Measurements from ENCODE around the gene ATP1A1. TPM values are rescaled to one million over a fixed set of nuclear protein-coding genes. Genes with fewer than 3 reads are reported as not detected.
A peak's percentile ranks its signal among the peaks of the same experiment; 100 is the strongest.

ATP1A1 gene
- total and polyA plus RNA-seq, 4 donors = 68.6 to 128 (median 82.6) TPM

DNA sequence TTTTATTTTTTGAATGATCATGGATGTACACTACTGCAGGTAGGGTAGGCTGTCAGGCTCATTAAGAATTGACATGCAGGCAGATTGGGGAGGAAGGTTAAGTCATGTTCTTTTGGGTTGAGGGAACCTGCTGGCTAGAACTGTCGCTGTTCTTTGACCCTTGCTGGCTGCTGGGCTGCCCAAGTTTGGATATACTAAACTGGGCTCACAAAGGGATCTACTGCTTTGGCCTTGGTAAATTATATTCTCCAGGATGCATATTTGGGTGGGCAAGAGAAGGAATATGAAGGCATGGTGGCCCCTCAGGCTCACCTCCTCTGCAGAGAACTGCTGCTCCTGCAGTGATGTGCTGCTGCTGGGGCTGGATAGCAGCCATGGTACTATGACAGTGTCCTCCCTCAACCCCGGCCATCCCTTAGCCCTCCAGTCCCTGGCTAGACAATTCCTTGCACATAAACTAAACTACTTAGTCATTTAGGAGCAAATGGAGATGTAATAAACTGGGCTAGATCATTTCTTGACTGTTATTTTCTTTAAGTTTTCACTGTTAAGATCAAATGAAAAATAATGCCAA, 6.1 kb downstream of the ATP1A1 start:
- Histone ChIP-seq H3K4me3 (ENCODE audit: low read depth in 1 of 3, low read length in 3 of 3) (no peak overlapping the region), H3K27me3 (ENCODE audit: control insufficient read depth in 4 of 4, insufficient read depth in 4 of 4, low read length in 3 of 4) (no peaks in the 10 kb centered on the region), H3K4me1 (ENCODE audit: control insufficient read depth in 4 of 4, insufficient read depth in 4 of 4, low read length in 3 of 4) (peaks cover 17 to 75% (median 63%) of the 10 kb centered on the region in 4 donors), H3K27ac (ENCODE audit: low read depth in 1 of 2, low read length in 2 of 2) (peak overlapping the region; percentile 51 to 64), H3K36me3 (ENCODE audit: control insufficient read depth in 4 of 4, insufficient read depth in 3 of 4, low read depth in 1 of 4, low read length in 3 of 4) (no peaks in the 10 kb centered on the region), H3K9ac (ENCODE audit: low read depth in 1 of 2, low read length in 2 of 2) (no peak overlapping the region), H3K9me3 (ENCODE audit: control insufficient read depth in 4 of 4, low read length in 3 of 4) (no peaks in the 10 kb centered on the region)
- DNase-seq (ENCODE audit: low spot score) = no peak
- TF ChIP-seq, protein P1, sequence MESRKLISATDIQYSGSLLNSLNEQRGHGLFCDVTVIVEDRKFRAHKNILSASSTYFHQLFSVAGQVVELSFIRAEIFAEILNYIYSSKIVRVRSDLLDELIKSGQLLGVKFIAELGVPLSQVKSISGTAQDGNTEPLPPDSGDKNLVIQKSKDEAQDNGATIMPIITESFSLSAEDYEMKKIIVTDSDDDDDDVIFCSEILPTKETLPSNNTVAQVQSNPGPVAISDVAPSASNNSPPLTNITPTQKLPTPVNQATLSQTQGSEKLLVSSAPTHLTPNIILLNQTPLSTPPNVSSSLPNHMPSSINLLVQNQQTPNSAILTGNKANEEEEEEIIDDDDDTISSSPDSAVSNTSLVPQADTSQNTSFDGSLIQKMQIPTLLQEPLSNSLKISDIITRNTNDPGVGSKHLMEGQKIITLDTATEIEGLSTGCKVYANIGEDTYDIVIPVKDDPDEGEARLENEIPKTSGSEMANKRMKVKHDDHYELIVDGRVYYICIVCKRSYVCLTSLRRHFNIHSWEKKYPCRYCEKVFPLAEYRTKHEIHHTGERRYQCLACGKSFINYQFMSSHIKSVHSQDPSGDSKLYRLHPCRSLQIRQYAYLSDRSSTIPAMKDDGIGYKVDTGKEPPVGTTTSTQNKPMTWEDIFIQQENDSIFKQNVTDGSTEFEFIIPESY (IDR thresholded peaks at IDR 0.05) = no peak
- peak; percentile 6 to 34 for TF ChIP-seq HNF4A (conservative IDR thresholded peaks at IDR 0.05)
- WGBS = 25% methylated on average over 2 of the region's 2 CpGs

DNA sequence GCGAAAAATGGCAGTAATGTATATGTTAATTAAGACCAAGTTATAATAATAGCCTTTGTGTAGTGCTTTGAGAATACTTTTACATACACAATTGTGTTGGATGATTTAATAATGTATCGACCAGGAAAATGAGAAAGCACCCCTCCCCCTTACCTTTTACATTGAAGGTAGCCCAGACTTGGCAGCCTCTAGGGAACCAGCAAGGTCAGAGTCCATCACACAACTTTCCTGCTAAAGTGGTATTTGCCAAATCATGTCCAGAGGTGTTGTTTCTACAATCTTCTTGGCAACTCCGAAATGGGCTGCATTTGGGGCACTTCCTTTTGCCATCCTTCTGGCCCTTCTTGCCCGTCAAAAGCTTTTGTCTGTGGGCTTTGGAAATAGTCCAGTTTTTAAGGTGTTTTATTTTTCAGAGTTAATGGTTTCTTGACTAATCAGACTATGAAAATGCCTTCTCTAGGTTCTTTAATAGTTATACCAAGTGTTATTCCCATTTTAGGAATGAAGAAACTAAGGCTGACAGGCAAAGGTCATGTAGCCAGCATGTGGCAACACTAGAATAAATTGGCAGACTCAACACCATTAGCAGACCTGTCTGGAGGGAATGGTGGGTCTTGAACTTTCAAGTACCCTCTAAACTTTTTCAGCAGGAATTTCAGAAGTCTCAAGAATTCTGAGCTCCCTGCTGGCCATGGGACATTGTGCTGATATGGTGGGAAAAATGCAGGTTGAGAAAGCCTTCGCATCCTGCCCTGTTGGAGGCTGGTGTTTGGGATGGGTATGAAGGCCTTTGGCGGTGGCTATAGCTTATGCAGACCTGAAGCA, 6.8 kb downstream of the ATP1A1 start:
- Histone ChIP-seq H3K27me3 (ENCODE audit: control insufficient read depth in 4 of 4, insufficient read depth in 4 of 4, low read length in 3 of 4) (no peaks in the 10 kb centered on the region), H3K9me3 (ENCODE audit: control insufficient read depth in 4 of 4, low read length in 3 of 4) (no peaks in the 10 kb centered on the region), H3K36me3 (ENCODE audit: control insufficient read depth in 4 of 4, insufficient read depth in 3 of 4, low read depth in 1 of 4, low read length in 3 of 4) (peaks cover 0 to 4% (median under 1%) of the 10 kb centered on the region in 4 donors), H3K4me1 (ENCODE audit: control insufficient read depth in 4 of 4, insufficient read depth in 4 of 4, low read length in 3 of 4) (peaks cover 17 to 68% (median 55%) of the 10 kb centered on the region in 4 donors), H3K27ac (ENCODE audit: low read depth in 1 of 2, low read length in 2 of 2) (peak overlapping the region; percentile 51 to 64), H3K9ac (ENCODE audit: low read depth in 1 of 2, low read length in 2 of 2) (no peak overlapping the region), H3K4me3 (ENCODE audit: low read depth in 1 of 3, low read length in 3 of 3) (no peak overlapping the region)
- no peak for DNase-seq (ENCODE audit: low spot score)
- peak; percentile 56 for TF ChIP-seq YY1 (IDR thresholded peaks at IDR 0.05)
- peak; percentile 86 for TF ChIP-seq SP1 (IDR thresholded peaks at IDR 0.05)
- no peak for TF ChIP-seq FOXA1 (IDR thresholded peaks at IDR 0.05)
- TF ChIP-seq TAF1 (conservative IDR thresholded peaks at IDR 0.05) = no peak
- TF ChIP-seq, protein P1 (IDR thresholded peaks at IDR 0.05) = peak; percentile 47
- TF ChIP-seq NR2F2 (IDR thresholded peaks at IDR 0.05) = peak; percentile 22
- peak; percentile 95 for TF ChIP-seq HNF4G (IDR thresholded peaks at IDR 0.05)
- TF ChIP-seq HNF4A (conservative IDR thresholded peaks at IDR 0.05) = peak; percentile 93
- TF ChIP-seq JUND (IDR thresholded peaks at IDR 0.05) = peak; percentile 35 to 67
- peak in 1 of 2 donors; percentile 35 for TF ChIP-seq EGR1 (IDR thresholded peaks at IDR 0.05; ENCODE audit: low read depth in 2 of 2)
- TF ChIP-seq RAD21 (IDR thresholded peaks at IDR 0.05) = peak in 1 of 2 donors; percentile 39
- TF ChIP-seq, protein P2, sequence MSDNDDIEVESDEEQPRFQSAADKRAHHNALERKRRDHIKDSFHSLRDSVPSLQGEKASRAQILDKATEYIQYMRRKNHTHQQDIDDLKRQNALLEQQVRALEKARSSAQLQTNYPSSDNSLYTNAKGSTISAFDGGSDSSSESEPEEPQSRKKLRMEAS (IDR thresholded peaks at IDR 0.05) = peak; percentile 49
- peak; percentile 41 to 65 for TF ChIP-seq RXRA (IDR thresholded peaks at IDR 0.05)
- TF ChIP-seq, protein P3, sequence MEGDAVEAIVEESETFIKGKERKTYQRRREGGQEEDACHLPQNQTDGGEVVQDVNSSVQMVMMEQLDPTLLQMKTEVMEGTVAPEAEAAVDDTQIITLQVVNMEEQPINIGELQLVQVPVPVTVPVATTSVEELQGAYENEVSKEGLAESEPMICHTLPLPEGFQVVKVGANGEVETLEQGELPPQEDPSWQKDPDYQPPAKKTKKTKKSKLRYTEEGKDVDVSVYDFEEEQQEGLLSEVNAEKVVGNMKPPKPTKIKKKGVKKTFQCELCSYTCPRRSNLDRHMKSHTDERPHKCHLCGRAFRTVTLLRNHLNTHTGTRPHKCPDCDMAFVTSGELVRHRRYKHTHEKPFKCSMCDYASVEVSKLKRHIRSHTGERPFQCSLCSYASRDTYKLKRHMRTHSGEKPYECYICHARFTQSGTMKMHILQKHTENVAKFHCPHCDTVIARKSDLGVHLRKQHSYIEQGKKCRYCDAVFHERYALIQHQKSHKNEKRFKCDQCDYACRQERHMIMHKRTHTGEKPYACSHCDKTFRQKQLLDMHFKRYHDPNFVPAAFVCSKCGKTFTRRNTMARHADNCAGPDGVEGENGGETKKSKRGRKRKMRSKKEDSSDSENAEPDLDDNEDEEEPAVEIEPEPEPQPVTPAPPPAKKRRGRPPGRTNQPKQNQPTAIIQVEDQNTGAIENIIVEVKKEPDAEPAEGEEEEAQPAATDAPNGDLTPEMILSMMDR (IDR thresholded peaks at IDR 0.05; ENCODE audit: low read depth, low read length, missing input control) = no peak
- 63% methylated on average over 6 of the region's 6 CpGs for WGBS
